Smooth muscle cell (in vitro differentiated cells): ENCODE data around the gene SELL. TPM values are rescaled to one million over a fixed set of nuclear protein-coding genes. Genes with fewer than 3 reads are reported as not detected.

Experiments
- DNase-seq: peaks from one replicate; lab custom pipeline; 2025; ENCODE audit not compliant: unreplicated experiment; lab: John Stamatoyannopoulos, UW
- H2AFZ ChIP-seq: fragments of 200-600 bp; sonication (generic); 2 replicates; pipeline ENCODE4 v1.6.0; 2016; ENCODE audit warnings: antibody characterized with exemption, low read depth, mild to moderate bottlenecking
- H3F3A ChIP-seq: fragments of 200-600 bp; sonication (generic); 2 replicates; pipeline ENCODE4 v1.6.0; 2017; ENCODE audit warnings: antibody characterized with exemption, low read depth
- H3K27ac ChIP-seq: fragments of 200-600 bp; sonication (generic); 2 replicates; pipeline ENCODE4 v1.5.1; 2016; ENCODE audit warnings: low read depth, mild to moderate bottlenecking
- H3K27me3 ChIP-seq: fragments of 200-600 bp; sonication (generic); 2 replicates; pipeline ENCODE4 v1.6.1; 2016; ENCODE audit warnings: low read depth, mild to moderate bottlenecking
- H3K36me3 ChIP-seq: fragments of 200-600 bp; sonication (generic); 2 replicates; pipeline ENCODE4 v1.5.1; 2016; ENCODE audit warnings: low read depth
- H3K4me1 ChIP-seq: fragments of 200-600 bp; sonication (generic); 2 replicates; pipeline ENCODE4 v1.5.1; 2016; ENCODE audit warnings: low read depth
- H3K4me2 ChIP-seq: fragments of 200-600 bp; sonication (generic); 2 replicates; pipeline ENCODE4 v1.6.0; 2016; ENCODE audit warnings: mild to moderate bottlenecking
- H3K4me3 ChIP-seq: fragments of 200-600 bp; sonication (generic); 2 replicates; pipeline ENCODE4 v1.5.1; 2016; ENCODE audit warnings: mild to moderate bottlenecking
- H3K79me2 ChIP-seq: fragments of 200-600 bp; sonication (generic); 2 replicates; pipeline ENCODE4 v1.6.0; 2016; ENCODE audit warnings: low read depth, mild to moderate bottlenecking
- H3K9ac ChIP-seq: fragments of 200-600 bp; sonication (generic); 2 replicates; pipeline ENCODE4 v1.6.0; 2016; ENCODE audit warnings: low read depth
- H3K9me3 ChIP-seq: fragments of 200-600 bp; sonication (generic); replicated peaks from 2 replicates; pipeline ENCODE4 v1.5.1; 2016; ENCODE audit warnings: low read depth
- H4K20me1 ChIP-seq: fragments of 200-600 bp; sonication (generic); 2 replicates; pipeline ENCODE4 v1.6.0; 2016; ENCODE audit warnings: low read depth
- WGBS: methylation state at CpG from one replicate; pipeline ENCODE4 v1.1.7; 2016; ENCODE audit warnings: low lambda C conversion rate; 5-methylcytosine and 5-hydroxymethylcytosine counted together
- polyA plus RNA-seq: library from polyadenylated mRNA; unstranded; fragments of >200 nt; fragmentation: Nextera tagmentation; extraction: Ambion mirVana; gene quantifications from 2 replicates; pipeline ENCODE4 v1.2.1, GENCODE V29; 2016
- total RNA-seq: library from RNA; depleted of rRNA; stranded (reverse); fragments of >200 nt; gene quantifications from 2 replicates; pipeline ENCODE4 v1.2.3, GENCODE V29; 2014
- TF ChIP-seq, protein P1 (sequence below): fragments of 200-600 bp; sonication (generic); IDR thresholded peaks from 2 replicates; pipeline ENCODE4 v1.5.1; 2017; ENCODE audit warnings: borderline replicate concordance, mild to moderate bottlenecking, antibody characterized with exemption; ENCODE audit not compliant: insufficient read depth, poor library complexity, severe bottlenecking

Gene SELL
- total and polyA plus RNA-seq, 2 experiments from 2014 or later: 0.41 to 1.4 TPM

DNA sequence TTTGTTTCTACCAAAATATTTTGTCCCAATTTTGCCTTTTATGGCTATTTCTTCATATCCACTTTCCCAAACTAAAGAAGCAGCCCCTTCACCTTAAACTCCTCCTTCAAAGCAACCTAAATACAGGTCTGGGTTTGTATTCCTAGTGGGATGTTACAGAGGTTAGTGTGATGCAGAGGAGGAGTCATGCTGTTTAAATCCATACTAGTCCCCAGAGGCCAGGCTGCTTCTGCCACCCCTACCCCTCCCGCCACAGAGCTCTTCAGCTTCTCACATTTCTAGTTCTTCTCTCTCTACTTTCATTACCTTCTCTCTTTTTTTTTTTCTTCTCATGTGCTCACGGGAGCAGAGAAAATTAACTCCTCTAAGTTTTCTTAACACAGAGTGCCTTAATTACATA is 29.3 kb downstream of the SELL start:
- no peaks in the 10 kb centered on the region for H3K36me3 ChIP-seq
- H3K4me3 ChIP-seq: no peak overlapping the region
- no peaks in the 10 kb centered on the region for H3F3A ChIP-seq
- no peaks in the 10 kb centered on the region for H3K79me2 ChIP-seq
- no peak for DNase-seq
- no peaks in the 10 kb centered on the region for H3K27me3 ChIP-seq
- no peaks in the 10 kb centered on the region for H3K9me3 ChIP-seq
- H3K4me1 ChIP-seq: no peaks in the 10 kb centered on the region
- TF ChIP-seq, protein P1, sequence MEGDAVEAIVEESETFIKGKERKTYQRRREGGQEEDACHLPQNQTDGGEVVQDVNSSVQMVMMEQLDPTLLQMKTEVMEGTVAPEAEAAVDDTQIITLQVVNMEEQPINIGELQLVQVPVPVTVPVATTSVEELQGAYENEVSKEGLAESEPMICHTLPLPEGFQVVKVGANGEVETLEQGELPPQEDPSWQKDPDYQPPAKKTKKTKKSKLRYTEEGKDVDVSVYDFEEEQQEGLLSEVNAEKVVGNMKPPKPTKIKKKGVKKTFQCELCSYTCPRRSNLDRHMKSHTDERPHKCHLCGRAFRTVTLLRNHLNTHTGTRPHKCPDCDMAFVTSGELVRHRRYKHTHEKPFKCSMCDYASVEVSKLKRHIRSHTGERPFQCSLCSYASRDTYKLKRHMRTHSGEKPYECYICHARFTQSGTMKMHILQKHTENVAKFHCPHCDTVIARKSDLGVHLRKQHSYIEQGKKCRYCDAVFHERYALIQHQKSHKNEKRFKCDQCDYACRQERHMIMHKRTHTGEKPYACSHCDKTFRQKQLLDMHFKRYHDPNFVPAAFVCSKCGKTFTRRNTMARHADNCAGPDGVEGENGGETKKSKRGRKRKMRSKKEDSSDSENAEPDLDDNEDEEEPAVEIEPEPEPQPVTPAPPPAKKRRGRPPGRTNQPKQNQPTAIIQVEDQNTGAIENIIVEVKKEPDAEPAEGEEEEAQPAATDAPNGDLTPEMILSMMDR: no peak
- H3K27ac ChIP-seq: no peak overlapping the region
- H2AFZ ChIP-seq: no peak overlapping the region
- no peak overlapping the region for H3K9ac ChIP-seq
- H4K20me1 ChIP-seq: no peaks in the 10 kb centered on the region
- H3K4me2 ChIP-seq: no peak overlapping the region
- WGBS: 53% methylated on average over 2 of the region's 2 CpGs

DNA sequence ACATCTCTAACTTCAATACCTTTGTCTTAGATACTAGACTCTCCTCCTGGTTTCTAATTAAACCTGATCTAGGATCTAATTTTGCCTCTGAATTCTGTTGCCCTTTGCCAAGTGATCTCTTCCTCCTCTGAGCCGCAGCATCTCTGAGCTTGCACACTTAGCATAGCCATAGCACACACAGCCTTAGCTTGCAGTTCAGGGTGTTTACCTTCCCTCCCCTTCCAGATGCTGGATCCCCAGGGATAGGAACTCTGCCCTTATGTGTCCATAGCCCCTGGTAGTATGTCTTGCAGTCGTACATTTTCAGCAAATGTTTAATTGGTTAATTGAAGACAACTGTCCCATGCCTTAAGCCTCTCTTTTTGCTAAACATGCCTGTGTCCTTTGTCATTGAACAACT is 30.3 kb downstream of the SELL start:
- Histone ChIP-seq H3K79me2 (no peaks in the 10 kb centered on the region), H3F3A (no peaks in the 10 kb centered on the region), H3K4me2 (no peak overlapping the region), H4K20me1 (no peaks in the 10 kb centered on the region), H2AFZ (no peak overlapping the region), H3K9me3 (no peaks in the 10 kb centered on the region), H3K27me3 (no peaks in the 10 kb centered on the region), H3K4me3 (no peak overlapping the region), H3K36me3 (no peaks in the 10 kb centered on the region), H3K27ac (no peak overlapping the region), H3K9ac (no peak overlapping the region), H3K4me1 (no peaks in the 10 kb centered on the region)
- 66% methylated on average over 2 of the region's 2 CpGs for WGBS
- DNase-seq: no peak
- TF ChIP-seq, protein P1: no peak

DNA sequence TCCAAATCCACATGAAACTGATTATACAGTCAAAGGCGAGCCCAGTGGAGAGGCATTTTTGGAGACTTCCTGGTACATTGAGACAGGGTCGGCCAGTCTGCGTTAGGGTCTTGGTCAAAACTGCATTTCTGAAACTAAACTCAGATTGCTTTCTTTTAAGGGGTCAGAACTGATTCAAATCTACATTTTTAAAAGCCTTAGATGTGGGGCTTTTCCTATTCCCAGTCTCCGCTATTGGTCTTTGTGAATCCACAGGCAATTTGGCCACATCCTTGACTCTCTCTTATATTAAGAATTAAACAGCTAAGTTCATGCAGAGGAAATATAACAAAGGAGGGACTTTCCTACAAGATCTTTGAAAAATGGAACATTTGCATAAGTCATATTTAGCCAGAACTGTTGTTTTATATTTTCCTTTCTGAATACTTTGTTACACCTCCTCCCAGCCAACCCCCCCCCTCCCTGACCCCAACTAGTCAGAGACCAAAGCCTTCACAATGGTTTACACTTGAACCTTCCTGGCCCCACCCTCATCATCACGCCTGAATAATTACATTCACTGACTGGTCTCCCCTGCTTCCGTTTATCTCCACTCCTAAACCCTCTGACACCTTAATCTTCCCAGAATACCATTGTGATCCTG is 30.9 kb downstream of the SELL start:
- no peaks in the 10 kb centered on the region for H3K79me2 ChIP-seq
- H4K20me1 ChIP-seq: no peaks in the 10 kb centered on the region
- H3K27ac ChIP-seq: no peak overlapping the region
- no peak for DNase-seq
- H3K4me2 ChIP-seq: no peak overlapping the region
- H3K36me3 ChIP-seq: no peaks in the 10 kb centered on the region
- no peak overlapping the region for H3K9ac ChIP-seq
- H3F3A ChIP-seq: no peaks in the 10 kb centered on the region
- no peak overlapping the region for H2AFZ ChIP-seq
- H3K27me3 ChIP-seq: no peaks in the 10 kb centered on the region
- no peak overlapping the region for H3K4me3 ChIP-seq
- no peaks in the 10 kb centered on the region for H3K9me3 ChIP-seq
- no peaks in the 10 kb centered on the region for H3K4me1 ChIP-seq
- WGBS: 71% methylated on average over 6 of the region's 6 CpGs
- TF ChIP-seq, protein P1: no peak

DNA sequence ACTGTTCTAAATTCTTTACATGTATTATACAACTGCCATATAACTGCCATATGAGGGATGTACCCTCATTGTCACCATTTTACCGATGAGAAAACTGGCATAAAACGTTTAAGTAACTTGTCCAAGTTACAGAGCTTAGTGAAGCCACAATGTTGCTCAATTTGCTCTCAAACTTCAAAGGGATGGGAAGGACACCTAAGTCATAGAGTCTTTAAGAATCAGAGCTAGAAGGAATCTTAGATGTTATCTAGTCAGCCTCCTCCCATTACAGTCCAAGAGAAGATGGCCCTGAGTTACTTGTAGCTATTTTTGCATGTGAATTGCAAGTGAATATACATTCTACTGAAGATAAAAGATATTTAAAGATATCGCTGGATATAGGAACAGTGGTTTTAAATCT is 31.7 kb downstream of the SELL start:
- H3K4me1 ChIP-seq: no peaks in the 10 kb centered on the region
- DNase-seq: no peak
- H3K79me2 ChIP-seq: no peaks in the 10 kb centered on the region
- no peak overlapping the region for H2AFZ ChIP-seq
- no peak overlapping the region for H3K9ac ChIP-seq
- TF ChIP-seq, protein P1: no peak
- H4K20me1 ChIP-seq: no peaks in the 10 kb centered on the region
- H3K27ac ChIP-seq: no peak overlapping the region
- H3K36me3 ChIP-seq: no peaks in the 10 kb centered on the region
- WGBS: 58% methylated on average over 3 of the region's 3 CpGs
- H3K4me2 ChIP-seq: no peak overlapping the region
- no peak overlapping the region for H3K4me3 ChIP-seq
- H3K9me3 ChIP-seq: no peaks in the 10 kb centered on the region
- H3F3A ChIP-seq: no peaks in the 10 kb centered on the region
- H3K27me3 ChIP-seq: no peaks in the 10 kb centered on the region
